IMR-90 (cell line): ENCODE measurements around the gene PDZD2. TPM values are rescaled to one million over a fixed set of nuclear protein-coding genes. Genes with fewer than 3 reads are reported as not detected.

Experiments used
- ATAC-seq: fragments of 200-7000 bp; cut with Tn5 transposase; 2 replicates; pipeline ENCODE4 v1.9.1; 2020; ENCODE audit warnings: low read depth, mild to moderate bottlenecking, moderate library complexity
- BruUV-seq: library from RNA; stranded (reverse); fragments of 400-500 nt; replicated peaks from 2 replicates; lab custom pipeline; 2021; lab: Mats Ljungman, UMichigan
- CTCF ChIA-PET: fragments of 300-600 bp; formaldehyde crosslinking; extraction: SDS; loops from one replicate; lab custom pipeline; 2021; ENCODE audit warnings: antibody characterized with exemption; lab: Yijun Ruan, JAX
- POLR2A ChIA-PET: fragments of 300-600 bp; sonication (Branson Sonifier 250); formaldehyde crosslinking; loops from one replicate; lab custom pipeline; 2022; ENCODE audit warnings: antibody characterized with exemption; ENCODE audit not compliant: unreplicated experiment; lab: Charles Lee
- DNase-seq: peaks from one replicate; pipeline ENCODE4 v3.0.0; 2013
- H2AFZ ChIP-seq: replicated peaks from 2 replicates; pipeline ENCODE3; 2013; ENCODE audit warnings: low read length, mild to moderate bottlenecking; ENCODE audit not compliant: poor library complexity
- H2AK5ac ChIP-seq: 2 replicates; pipeline ENCODE4 v1.6.1; 2013; ENCODE audit warnings: low read depth, low read length, inconsistent platforms
- H2AK9ac ChIP-seq: replicated peaks from 2 replicates; pipeline ENCODE3; 2013; ENCODE audit warnings: mild to moderate bottlenecking, low read depth, low read length, moderate library complexity; ENCODE audit not compliant: poor library complexity
- H2BK120ac ChIP-seq: 2 replicates; pipeline ENCODE4 v1.6.1; 2013; ENCODE audit warnings: low read depth, low read length, inconsistent platforms
- H2BK15ac ChIP-seq: 3 replicates; pipeline ENCODE4 v1.6.1; 2013; ENCODE audit warnings: low read depth, low read length, inconsistent platforms
- H2BK20ac ChIP-seq: 2 replicates; pipeline ENCODE4 v1.6.1; 2013; ENCODE audit warnings: low read depth, mild to moderate bottlenecking, inconsistent platforms, low read length, moderate library complexity
- H2BK5ac ChIP-seq: 2 replicates; pipeline ENCODE4 v1.6.1; 2013; ENCODE audit warnings: mild to moderate bottlenecking, low read depth, low read length, inconsistent platforms; ENCODE audit not compliant: poor library complexity, severe bottlenecking
- H3K14ac ChIP-seq: replicated peaks from 2 replicates; pipeline ENCODE4 v1.6.1; 2013; ENCODE audit warnings: low read depth, low read length, inconsistent platforms
- H3K18ac ChIP-seq: 2 replicates; pipeline ENCODE4 v1.6.1; 2013; ENCODE audit warnings: low read depth, low read length, control low read depth
- H3K23ac ChIP-seq: 2 replicates; pipeline ENCODE4 v1.6.1; 2013; ENCODE audit warnings: low read depth, low read length, inconsistent platforms
- H3K27ac ChIP-seq: 2 replicates; pipeline ENCODE4 v1.5.1; 2013; ENCODE audit warnings: mild to moderate bottlenecking, control low read depth, low read length; ENCODE audit not compliant: insufficient read depth
- H3K27me3 ChIP-seq: 2 replicates; pipeline ENCODE4 v1.6.1; 2013; ENCODE audit warnings: low read length; ENCODE audit not compliant: control insufficient read depth, insufficient read depth
- H3K36me3 ChIP-seq: 2 replicates; pipeline ENCODE4 v1.6.1; 2013; ENCODE audit warnings: low read length, mixed read lengths; ENCODE audit not compliant: control insufficient read depth, insufficient read depth
- H3K4ac ChIP-seq: 2 replicates; pipeline ENCODE4 v1.6.1; 2013; ENCODE audit warnings: low read depth, low read length, inconsistent platforms
- H3K4me1 ChIP-seq: 2 replicates; pipeline ENCODE4 v1.6.1; 2013; ENCODE audit warnings: low read length, mixed read lengths; ENCODE audit not compliant: control insufficient read depth, insufficient read depth
- H3K4me2 ChIP-seq: 2 replicates; pipeline ENCODE4 v1.6.1; 2013; ENCODE audit warnings: low read depth, mild to moderate bottlenecking, control low read depth, low read length, moderate library complexity
- H3K4me3 ChIP-seq: 2 replicates; pipeline ENCODE4 v1.5.1; 2013; ENCODE audit warnings: low read depth, mild to moderate bottlenecking, control low read depth, low read length, moderate library complexity; ENCODE audit not compliant: insufficient read depth
- H3K56ac ChIP-seq: 2 replicates; pipeline ENCODE4 v1.6.1; 2013; ENCODE audit warnings: low read length, inconsistent platforms; ENCODE audit not compliant: insufficient read depth; ENCODE audit errors: extremely low read depth
- H3K79me1 ChIP-seq, 2 experiments: 2 replicates each; pipeline ENCODE4 v1.6.1; 2013; ENCODE audit warnings: low read length in 2 of 2, inconsistent platforms in 1 of 2, low read depth in 1 of 2
- H3K9ac ChIP-seq: 2 replicates; pipeline ENCODE4 v1.6.1; 2013; ENCODE audit warnings: low read depth, low read length, control low read depth
- H3K9me1 ChIP-seq: 2 replicates; pipeline ENCODE4 v1.6.1; 2013; ENCODE audit warnings: low read length, inconsistent platforms; ENCODE audit not compliant: insufficient read depth
- H3K9me3 ChIP-seq: 2 replicates; pipeline ENCODE4 v1.6.1; 2013; ENCODE audit warnings: low read length; ENCODE audit not compliant: control insufficient read depth, insufficient read depth
- H4K20me1 ChIP-seq: 2 replicates; pipeline ENCODE4 v1.6.1; 2013; ENCODE audit warnings: low read length, inconsistent platforms; ENCODE audit not compliant: insufficient read depth
- H4K5ac ChIP-seq: 2 replicates; pipeline ENCODE4 v1.6.1; 2013; ENCODE audit warnings: mild to moderate bottlenecking, low read depth, low read length, control low read depth
- H4K8ac ChIP-seq, 2 experiments: 2 replicates each; pipeline ENCODE4 v1.6.1; 2013; ENCODE audit warnings: low read depth in 2 of 2, low read length in 2 of 2, control low read depth in 1 of 2, inconsistent platforms in 1 of 2
- H4K91ac ChIP-seq: 2 replicates; pipeline ENCODE4 v1.6.1; 2013; ENCODE audit warnings: low read depth, low read length, inconsistent platforms; ENCODE audit not compliant: insufficient read depth
- CHD1 ChIP-seq: IDR thresholded peaks from 2 replicates; pipeline ENCODE4 v1.6.1; 2012; ENCODE audit warnings: low read depth, low read length, improper control_type of control experiment
- CTCF ChIP-seq: conservative IDR thresholded peaks from 2 replicates; pipeline ENCODE4 v1.5.1; 2012; ENCODE audit warnings: mild to moderate bottlenecking, low read depth, low read length, improper control_type of control experiment
- WGBS, 2 experiments: methylation state at CpG; one replicate each; pipeline versions ENCODE4 v1.1.5 to v1.1.7; 2013; ENCODE audit warnings: missing lambda C conversion rate in 2 of 2; ENCODE audit not compliant: insufficient read length in 1 of 2; ENCODE audit errors: extremely low coverage in 2 of 2; 5-methylcytosine and 5-hydroxymethylcytosine counted together
- dilution Hi-C: fragments of 300-500 bp; cut with HindIII; formaldehyde crosslinking; loops from one replicate; pipeline ENCODE4 v1.14.3; 2018; ENCODE audit warnings: low sequenced_read_pairs; ENCODE audit not compliant: unreplicated experiment
- in situ Hi-C: fragments of 300-500 bp; cut with MboI; formaldehyde crosslinking; loops from 3 replicates; pipeline ENCODE4 v1.14.3; 2019; ENCODE audit warnings: low sequenced_read_pairs, inconsistent platforms, mixed read lengths
- intact Hi-C: fragments of 100-400 bp; cut with micrococcal nuclease; formaldehyde crosslinking; loops from 2 replicates; pipeline ENCODE4 v1.10.0; 2022
- polyA plus RNA-seq, 3 experiments: library from polyadenylated mRNA; depleted of rRNA; stranded (reverse); fragments of >200 nt; gene quantifications; 2 replicates each; pipeline ENCODE4 v1.2.3, GENCODE V29; 2012; ENCODE audit warnings: low replicate concordance in 1 of 3
- total RNA-seq: library from RNA; depleted of rRNA; stranded (reverse); fragments of >200 nt; gene quantifications from 2 replicates; pipeline ENCODE4 v1.2.3, GENCODE V29; 2012

The PDZD2 gene
- total and polyA plus RNA-seq, 2 of the 4 experiments (the other 2 are of a cell fraction) = under 0.01 to 0.02 TPM

- Histone ChIP-seq H3K18ac (no peak overlapping the region), H3K4ac (no peak overlapping the region), H4K20me1 (peaks cover 12% of the 10 kb centered on the region; the same call in 1 of the 2 replicates), H3K27me3 (no peaks in the 10 kb centered on the region), H3K9me1 (peaks cover 10% of the 10 kb centered on the region; the same call in 1 of the 2 replicates), H4K5ac (0 out of 2 replicates have a peak overlapping the region, but pooled peaks have one; percentile 51), H3K4me3 (no peak overlapping the region), H3K27ac (no peak overlapping the region), H2BK20ac (no peak overlapping the region), H3K23ac (no peak overlapping the region; the same call in 1 of the 2 replicates), H2BK120ac (no peak overlapping the region), H4K8ac (no peak overlapping the region), H3K4me1 (peaks cover 6% of the 10 kb centered on the region; the same call in 1 of the 2 replicates), H2AFZ (no peak overlapping the region), H3K4me2 (no peak overlapping the region), H3K9ac (no peak overlapping the region), H3K36me3 (peaks cover 32% of the 10 kb centered on the region), H2BK5ac (no peak overlapping the region), H2BK15ac (no peak overlapping the region), H3K14ac (no peak overlapping the region), H2AK5ac (no peak overlapping the region), H3K79me1 (peaks cover 33 to 49% of the 10 kb centered on the region in 2 experiments), H2AK9ac (no peak overlapping the region), H3K9me3 (no peaks in the 10 kb centered on the region), H3K56ac (no peak overlapping the region), H4K91ac (peak overlapping the region; percentile 13; the same call in 1 of the 2 replicates)
- dilution Hi-C loops (no loop called here), intact Hi-C loops (no loop called here), in situ Hi-C loops (no loop called here)
- CTCF ChIA-PET = interaction anchor here (0.7 to 1.0 kb wide), 2 partner anchors 10 to 23 kb away, joined by 3 read pairs; no protein-coding TSS in a partner anchor
- BruUV-seq = no TSS peak
- TF ChIP-seq CTCF (no peak), CHD1 (no peak)
- WGBS, 2 experiments = no CpG with 5 or more reads among the region's 3 CpGs
- POLR2A ChIA-PET = no interaction called here
- no peak for DNase-seq
- peak; percentile 38; the same call in 1 of the 2 replicates for ATAC-seq
Observed at GRCh38 chr5:32115985-32116384, 477.1 kb downstream of the PDZD2 start.
